ENCODE measurements around the gene EIF5A. TPM values are rescaled to one million over a fixed set of nuclear protein-coding genes. Genes with fewer than 3 reads are reported as not detected.

Gene EIF5A
- total and polyA plus RNA-seq, 12 donors, result 110 to 666 (median 342) TPM

- no peak for DNase-seq
- Histone ChIP-seq H3K27me3 (no peaks in the 10 kb centered on the region), H3K4me1 (replicated peaks in 1 of 2) (peaks cover 12 to 21% of the 10 kb centered on the region in 2 donors), H3K9me3 (replicated peaks in 1 of 3) (no peaks in the 10 kb centered on the region), H3K27ac (peak within 1 kb of the TSS in 2 of 5 donors; percentile 19 to 81), H3K36me3 (replicated peaks in 1 of 2) (peaks cover 0 to 16% of the 10 kb centered on the region in 2 donors), H3K4me3 (peak within 1 kb of the TSS in 2 of 4 donors; percentile 14 to 61)
- TF ChIP-seq CTCF (IDR thresholded peaks at IDR 0.05), result no peak
- no peak for TF ChIP-seq POLR2A (IDR thresholded peaks at IDR 0.05)
- WGBS, 4 donors, result 16 to 46% (median 36%) methylated on average over 31 to 64 of the region's 64 CpGs
- intact Hi-C loops (cut with DNase I), result loop anchor here in 1 of 2 donors (5.0 kb wide), 1 partner anchor 40 kb away; no protein-coding TSS in a partner anchor
Measured at GRCh38 chr17:7262192-7262934, 45.1 kb upstream of the EIF5A start, which contains the start of gene CLDN7. Gene CLDN7, minus strand, starts transcription at chr17:7262478. Its CDS starts 435 bp downstream, at chr17:7262043.

GRCh38 chr17:7262935-7263800 is 44.3 kb upstream of the EIF5A start:
- peak overlapping the region in 1 of 4 donors; percentile 23 for H3K4me3 ChIP-seq

GRCh38 chr17:7263801-7264078 is 43.7 kb upstream of the EIF5A start:
- H3K36me3 ChIP-seq (replicated peaks in 1 of 2), result peaks cover 0 to 3% of the 10 kb centered on the region in 2 donors
- H3K9me3 ChIP-seq (replicated peaks in 1 of 3), result no peaks in the 10 kb centered on the region
- no peak for DNase-seq
- peaks cover 12 to 21% of the 10 kb centered on the region in 2 donors for H3K4me1 ChIP-seq (replicated peaks in 1 of 2)
- no peak overlapping the region for H3K27ac ChIP-seq
- intact Hi-C loops (cut with DNase I), result loop anchor here in 1 of 2 donors (5.0 kb wide), 1 partner anchor 39 kb away; no protein-coding TSS in a partner anchor
- TF ChIP-seq POLR2A (IDR thresholded peaks at IDR 0.05) (no peak), CTCF (IDR thresholded peaks at IDR 0.05) (no peak)
- H3K27me3 ChIP-seq, result no peaks in the 10 kb centered on the region
- peak overlapping the region in 1 of 4 donors; percentile 23 for H3K4me3 ChIP-seq
- 62 to 75% (median 65%) methylated on average over 4 of the region's 4 CpGs for WGBS, 4 donors

More at GRCh38 chr17:7262935-7263800, 44.3 kb upstream of the EIF5A start:
- no peak for TF ChIP-seq POLR2A (IDR thresholded peaks at IDR 0.05)
- no peak for TF ChIP-seq CTCF (IDR thresholded peaks at IDR 0.05)
- Histone ChIP-seq H3K4me1 (replicated peaks in 1 of 2) (peaks cover 12 to 21% of the 10 kb centered on the region in 2 donors), H3K9me3 (replicated peaks in 1 of 3) (no peaks in the 10 kb centered on the region), H3K27me3 (no peaks in the 10 kb centered on the region), H3K36me3 (replicated peaks in 1 of 2) (peaks cover 0 to 8% of the 10 kb centered on the region in 2 donors), H3K27ac (no peak overlapping the region)
- intact Hi-C loops (cut with DNase I), result loop anchor here in 1 of 2 donors (5.0 kb wide), 1 partner anchor 39 kb away; no protein-coding TSS in a partner anchor
- DNase-seq, result peak in 1 of 7 donors; percentile 48
- 28 to 39% (median 34%) methylated on average over 26 of the region's 26 CpGs for WGBS, 4 donors

- no peaks in the 10 kb centered on the region for H3K9me3 ChIP-seq (replicated peaks in 1 of 3)
- no peak overlapping the region for H3K4me3 ChIP-seq
- no peaks in the 10 kb centered on the region for H3K27me3 ChIP-seq
- H3K36me3 ChIP-seq (replicated peaks in 1 of 2), result no peaks in the 10 kb centered on the region
- H3K4me1 ChIP-seq (replicated peaks in 1 of 2), result peaks cover 0 to 8% of the 10 kb centered on the region in 2 donors
- WGBS, 4 donors, result 49 to 64% (median 58%) methylated on average over 1 of the region's 1 CpG
- H3K27ac ChIP-seq, result no peak overlapping the region
- no peak for TF ChIP-seq CTCF (IDR thresholded peaks at IDR 0.05)
- TF ChIP-seq POLR2A (IDR thresholded peaks at IDR 0.05), result no peak
- no peak for DNase-seq
- intact Hi-C loops (cut with DNase I), result no loop called here
Measured at GRCh38 chr17:7266784-7267183, 40.6 kb upstream of the EIF5A start.

All from adrenal gland (tissue), 12 donors.